ENCODE results near the gene LINGO4.

Gene LINGO4, protein sequence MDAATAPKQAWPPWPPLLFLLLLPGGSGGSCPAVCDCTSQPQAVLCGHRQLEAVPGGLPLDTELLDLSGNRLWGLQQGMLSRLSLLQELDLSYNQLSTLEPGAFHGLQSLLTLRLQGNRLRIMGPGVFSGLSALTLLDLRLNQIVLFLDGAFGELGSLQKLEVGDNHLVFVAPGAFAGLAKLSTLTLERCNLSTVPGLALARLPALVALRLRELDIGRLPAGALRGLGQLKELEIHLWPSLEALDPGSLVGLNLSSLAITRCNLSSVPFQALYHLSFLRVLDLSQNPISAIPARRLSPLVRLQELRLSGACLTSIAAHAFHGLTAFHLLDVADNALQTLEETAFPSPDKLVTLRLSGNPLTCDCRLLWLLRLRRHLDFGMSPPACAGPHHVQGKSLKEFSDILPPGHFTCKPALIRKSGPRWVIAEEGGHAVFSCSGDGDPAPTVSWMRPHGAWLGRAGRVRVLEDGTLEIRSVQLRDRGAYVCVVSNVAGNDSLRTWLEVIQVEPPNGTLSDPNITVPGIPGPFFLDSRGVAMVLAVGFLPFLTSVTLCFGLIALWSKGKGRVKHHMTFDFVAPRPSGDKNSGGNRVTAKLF

GRCh38 chr1:151805066-151805820 lies at the start of gene LINGO4:
Gene LINGO4 (minus strand): TSS chr1:151805419. CDS start chr1:151802704, 2,715 bp downstream.
- no peak for DNase-seq

GRCh38 chr1:151854658-151855057 lies 49.4 kb upstream of the LINGO4 start:
- DNase-seq: no peak

DNA sequence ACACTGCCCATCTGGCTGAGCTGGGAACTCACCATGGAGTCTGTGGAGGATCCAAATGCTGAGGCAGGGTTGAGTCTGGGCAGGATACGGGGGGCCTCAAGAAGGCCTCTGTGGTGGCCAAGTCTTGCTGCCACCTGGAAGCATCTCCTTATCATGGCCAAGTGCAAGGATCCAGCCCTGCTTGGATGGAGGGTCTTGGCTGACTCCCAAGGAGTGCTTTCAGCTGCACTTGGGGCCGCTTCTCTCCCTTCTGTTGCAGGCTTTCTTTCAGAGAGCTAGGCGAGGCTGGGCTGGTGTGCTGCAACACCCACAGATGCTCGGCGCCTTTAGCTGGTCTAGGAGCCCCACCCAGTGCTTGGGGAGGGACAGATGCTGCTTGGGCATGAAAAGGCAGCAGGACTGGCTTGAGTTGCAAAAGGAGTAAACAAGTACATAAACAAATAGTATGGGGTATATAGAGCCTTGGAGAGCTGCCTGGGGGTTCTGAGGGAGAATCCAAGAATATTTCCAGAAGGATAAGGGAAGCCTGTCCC lies 48.3 kb upstream of the LINGO4 start, which contains the start of gene THEM5:
Gene THEM5 (minus strand): TSS at position 302 of the 533 bp plus-strand sequence. CDS start 147 bp downstream, at position 155.
- DNase-seq: no peak

DNA sequence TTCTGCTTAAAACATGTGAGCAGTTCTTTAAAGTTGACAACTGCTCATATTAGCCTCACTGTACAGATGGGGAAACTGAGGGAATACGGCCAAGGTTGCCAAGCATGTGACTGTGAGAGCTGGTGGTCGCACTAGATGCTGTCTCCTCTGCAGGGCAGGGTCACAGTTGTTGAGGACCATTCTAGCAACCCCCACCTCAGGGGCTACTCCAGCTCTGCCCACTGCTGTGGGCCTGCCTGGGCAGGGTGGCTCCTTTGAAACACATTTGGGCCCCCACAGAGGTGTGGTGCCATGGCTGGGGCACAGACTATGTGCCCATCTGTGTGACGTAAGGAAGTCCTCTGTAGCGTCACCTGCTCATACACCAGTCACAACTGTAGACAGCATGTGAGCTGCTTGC lies 47.5 kb upstream of the LINGO4 start:
- DNase-seq: no peak

DNA sequence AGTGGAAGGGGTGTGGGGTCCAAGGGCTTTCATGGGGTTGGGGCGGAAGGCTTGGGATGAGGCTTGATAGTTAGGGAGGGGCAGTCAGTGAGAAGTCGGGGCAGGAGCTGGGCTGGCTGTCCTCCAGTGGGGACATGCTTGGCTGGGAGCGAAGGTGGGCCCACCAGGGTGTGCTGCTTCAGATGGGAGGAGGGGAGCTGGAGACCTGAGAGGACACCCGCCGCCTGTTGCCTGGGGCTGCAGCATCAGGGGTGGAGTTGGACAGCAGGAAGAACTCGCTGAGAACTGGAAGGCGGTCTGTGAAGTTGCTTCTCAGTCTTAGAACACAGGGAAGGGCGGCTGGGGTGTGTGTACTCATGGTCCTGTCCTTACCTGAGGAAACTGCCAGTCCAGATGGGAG lies 46.7 kb upstream of the LINGO4 start:
- no peak for DNase-seq

GRCh38 chr1:151849871-151850270 lies 44.7 kb upstream of the LINGO4 start:
- DNase-seq: no peak

DNA sequence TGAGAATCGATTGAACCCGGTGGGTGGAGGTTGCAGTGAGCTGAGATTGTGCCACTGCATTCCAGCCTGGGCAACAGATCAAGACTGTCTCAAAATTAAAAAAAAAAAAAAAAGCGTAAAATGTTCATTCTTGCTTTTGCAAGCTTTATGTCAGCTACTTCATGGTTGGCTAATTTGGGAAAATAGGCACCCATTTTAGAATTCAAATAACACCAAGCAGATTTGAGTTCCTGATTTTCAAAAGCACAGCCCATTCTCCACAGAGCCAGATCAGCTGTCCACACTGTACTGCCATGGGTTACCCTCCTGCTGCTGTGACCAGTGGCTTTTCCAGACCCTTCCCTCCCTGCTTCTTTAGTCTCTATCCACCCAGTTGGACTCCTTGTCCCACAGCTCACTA lies 43.9 kb upstream of the LINGO4 start:
- DNase-seq: no peak

DNA sequence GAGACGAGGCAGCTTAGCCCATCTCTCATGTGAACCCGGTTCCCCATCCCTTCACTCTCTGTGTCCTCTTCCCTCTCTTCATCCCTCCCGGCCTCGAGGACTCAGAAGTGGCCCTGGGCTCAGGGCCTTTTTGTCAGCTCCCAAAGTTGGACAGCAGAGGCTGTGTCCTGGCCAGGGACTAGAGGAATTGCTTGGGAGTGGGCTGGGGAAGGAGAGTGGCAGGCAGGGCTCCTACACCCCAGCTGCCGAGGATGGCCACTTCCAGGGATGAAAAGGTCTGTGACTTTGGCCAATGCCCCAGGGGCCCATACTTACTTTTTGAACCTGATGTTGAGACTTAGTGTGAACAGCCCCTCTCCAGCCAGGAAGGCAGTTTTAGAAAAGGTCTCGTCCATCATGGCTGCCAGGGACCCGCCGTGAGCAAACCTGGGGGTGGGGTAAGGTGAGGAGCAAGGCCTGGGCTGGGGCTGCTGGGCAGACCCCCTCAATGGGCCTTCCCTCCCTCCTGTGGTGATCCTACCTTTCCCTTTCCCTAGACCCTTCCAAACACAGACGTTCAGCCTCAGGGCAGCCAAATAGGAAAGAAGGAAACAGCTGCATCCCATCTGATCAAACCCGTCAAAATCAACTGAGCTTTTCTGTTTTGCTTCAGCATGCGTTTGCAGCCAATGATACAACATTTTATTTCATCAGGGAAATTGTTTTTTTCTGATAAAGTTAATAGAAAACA lies 42.8 kb upstream of the LINGO4 start:
- DNase-seq: no peak

DNA sequence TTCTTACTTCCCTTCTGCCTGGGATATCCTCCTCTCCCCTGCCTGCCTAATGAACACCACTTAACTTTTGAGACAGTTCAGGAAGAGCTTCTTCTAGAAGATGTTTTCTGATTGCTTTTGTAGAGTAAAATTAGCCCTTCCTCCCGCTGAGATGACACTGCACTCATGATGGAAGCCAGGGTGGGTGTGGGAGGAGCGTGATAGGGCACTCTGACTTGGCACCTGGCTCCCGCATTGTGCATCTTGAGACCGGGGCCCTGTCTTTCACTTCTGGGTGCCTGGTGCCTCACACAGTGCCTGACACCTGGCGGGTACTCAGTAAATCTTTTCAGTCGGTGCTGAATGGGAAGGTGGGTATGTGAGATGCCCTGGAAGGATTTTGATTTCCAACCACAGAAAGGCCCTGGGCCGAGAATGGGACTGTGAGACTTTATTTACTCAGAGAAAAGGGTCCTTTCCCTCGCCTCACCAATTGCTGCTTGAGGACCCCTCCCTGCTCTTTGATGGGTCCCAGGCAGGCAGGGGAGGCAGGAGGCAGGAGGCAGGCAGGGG lies 41.5 kb upstream of the LINGO4 start:
- DNase-seq: no peak

GRCh38 chr1:151846062-151846568 lies 40.9 kb upstream of the LINGO4 start:
- DNase-seq: no peak

GRCh38 chr1:151843398-151843797 lies 38.2 kb upstream of the LINGO4 start:
- DNase-seq: no peak

DNA sequence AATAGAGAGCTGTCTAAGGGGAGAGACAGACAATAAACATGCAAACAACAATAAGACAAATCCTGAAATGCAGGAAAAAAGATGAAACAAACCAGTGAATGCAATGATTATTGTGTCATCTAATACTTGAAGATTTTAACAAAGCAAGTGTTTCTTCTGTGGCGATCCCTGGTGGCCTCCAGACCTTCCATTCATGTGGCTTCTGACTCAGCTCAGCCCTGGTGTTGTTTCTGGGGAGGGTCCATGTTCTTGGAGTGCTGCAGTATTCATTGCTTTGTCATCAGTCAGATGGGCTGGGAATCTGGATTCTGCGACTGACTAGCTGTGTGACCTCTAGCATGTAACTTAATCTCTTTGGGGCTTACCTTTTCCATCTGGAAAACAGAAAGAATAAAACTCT lies 35.9 kb upstream of the LINGO4 start:
- DNase-seq: no peak

DNA sequence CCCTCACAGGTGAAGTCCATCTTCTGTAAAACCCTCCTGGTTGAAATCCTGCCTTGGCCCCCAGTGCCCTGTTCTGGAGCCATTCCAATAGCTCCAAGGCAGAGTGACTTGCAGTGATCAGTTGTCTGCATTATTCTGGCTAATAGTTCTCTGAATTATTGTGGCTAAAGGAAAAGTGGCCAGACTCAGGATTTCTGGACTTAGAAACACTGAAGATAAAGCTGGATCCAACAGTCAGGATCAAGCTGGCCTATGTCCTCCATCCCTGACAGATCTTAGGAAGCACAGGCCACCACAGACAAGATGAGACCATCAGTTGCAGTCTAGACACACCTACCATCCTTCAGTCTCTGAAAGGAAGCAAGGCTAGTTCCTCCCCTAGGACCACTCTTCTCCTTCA lies 35.2 kb upstream of the LINGO4 start:
- DNase-seq: no peak

- peak; percentile 63 to 70 for DNase-seq
These were observed 34.5 kb upstream of the LINGO4 start, which contains the start of gene C2CD4D for GRCh38 chr1:151839457-151840403. Gene C2CD4D (minus strand): TSS chr1:151839820. CDS start chr1:151838989, 831 bp downstream.

- no peak for DNase-seq
These were observed 33.8 kb upstream of the LINGO4 start for GRCh38 chr1:151839082-151839412.

DNA sequence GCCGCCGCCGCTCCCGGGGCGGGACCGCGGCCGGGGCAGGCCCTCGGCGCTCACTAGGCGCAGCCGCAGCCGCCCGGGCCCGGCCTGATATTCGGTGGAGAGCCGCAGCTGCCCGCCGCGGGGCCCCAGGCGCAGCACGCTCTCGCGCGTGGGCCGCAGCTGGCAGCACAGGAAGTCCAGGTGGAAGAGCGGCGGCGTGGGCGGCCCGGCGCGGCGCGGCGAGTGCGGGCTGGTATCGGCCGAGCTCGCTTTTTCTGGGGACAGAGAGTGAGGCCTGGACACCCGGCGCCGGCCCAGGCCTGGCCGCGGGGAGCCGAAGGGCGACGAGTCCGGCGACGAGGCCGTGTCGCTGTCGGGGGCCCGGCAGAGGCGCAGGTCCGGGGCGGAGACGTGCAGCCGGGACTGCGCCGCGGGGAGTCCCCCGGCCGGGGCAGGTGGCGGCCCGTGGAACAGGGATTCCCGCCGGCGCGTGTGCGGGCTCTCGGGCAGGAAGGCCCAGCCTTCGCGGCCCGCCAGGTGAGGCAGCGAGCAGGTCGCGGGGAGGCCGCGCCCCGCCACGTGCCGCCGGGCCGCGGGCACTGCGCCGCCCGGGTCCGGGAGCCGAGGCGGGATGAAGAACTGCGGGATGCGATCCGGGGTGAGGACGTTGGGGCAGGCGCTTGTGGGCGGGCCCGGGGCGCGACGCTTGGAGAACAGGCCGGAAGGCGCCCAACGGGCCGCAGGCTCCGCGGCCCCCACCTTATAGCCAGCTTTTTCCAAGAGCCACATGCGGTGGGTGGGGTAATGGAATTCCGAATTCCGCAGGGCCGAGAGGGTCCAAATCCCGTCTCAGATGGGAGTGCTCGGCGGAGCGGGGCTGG lies 33.2 kb upstream of the LINGO4 start:
- peak; percentile 40 to 50 for DNase-seq

DNA sequence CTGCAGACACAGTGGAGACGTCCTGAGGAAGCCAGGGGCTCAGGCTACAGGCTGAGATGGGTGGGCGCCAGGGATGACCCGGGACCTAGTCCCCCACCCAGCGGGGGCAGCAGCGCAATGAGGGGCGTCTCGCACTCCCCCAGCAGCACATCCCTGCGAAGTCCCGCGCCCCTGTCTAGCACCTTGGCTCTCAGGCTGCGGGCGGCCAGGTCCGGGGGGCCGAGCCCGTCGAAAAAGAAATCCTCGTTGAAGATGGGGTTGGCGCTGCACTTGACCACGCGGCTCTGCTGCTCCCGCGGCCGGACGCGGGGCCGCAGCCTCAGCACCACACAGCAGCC lies 32.6 kb upstream of the LINGO4 start:
- DNase-seq: no peak

- DNase-seq: no peak
These were observed 32.0 kb upstream of the LINGO4 start for GRCh38 chr1:151837197-151837596.

- DNase-seq: no peak
These were observed 30.4 kb upstream of the LINGO4 start for GRCh38 chr1:151835596-151835995.

DNA sequence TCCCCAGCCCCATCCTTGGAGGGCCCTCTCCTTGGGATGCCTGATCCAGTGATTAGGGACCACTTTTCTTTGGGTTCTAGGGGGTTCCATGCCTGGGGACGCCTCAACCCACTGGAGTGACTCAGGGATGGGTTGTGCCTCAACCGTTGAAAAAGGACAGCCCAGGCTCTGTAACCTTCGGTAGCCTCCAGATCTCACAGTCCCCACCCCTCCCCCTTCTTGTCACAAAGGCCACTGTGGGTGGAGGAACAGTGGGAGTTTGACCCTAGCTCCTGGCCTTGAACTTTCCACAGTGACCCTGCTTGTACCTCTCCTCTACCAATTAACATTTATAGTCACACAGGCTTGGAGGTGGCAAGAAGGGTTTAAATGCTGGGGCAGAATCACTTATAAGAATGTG lies 29.0 kb upstream of the LINGO4 start:
- no peak for DNase-seq

Measured in stimulated activated CD4-positive, alpha-beta T cell treated with anti-CD3 and anti-CD28 coated beads, Interleukin-4, amount 100 ng/mL, for 4 hours (primary cell).